M059J (cell line): Measurements from ENCODE around the gene NFIB. TPM values are rescaled to one million over a fixed set of nuclear protein-coding genes. Genes with fewer than 3 reads are reported as not detected.

Source experiments
- DNase-seq: peaks from one replicate; pipeline ENCODE4 v3.0.0-alpha.2; 2012; ENCODE audit warnings: low read depth
- total RNA-seq: library from RNA; depleted of rRNA; stranded (reverse); fragments of >200 nt; shearing (Covaris generic); gene quantifications from 2 replicates; pipeline ENCODE4 v1.2.3, GENCODE V29; 2014

The NFIB gene
- total RNA-seq, 1 experiment from 2014 or later = 4.1 TPM

GRCh38 chr9:14281136-14281795, 32.7 kb downstream of the NFIB start:
- DNase-seq = peak; percentile 37

GRCh38 chr9:14279671-14280070, 34.3 kb downstream of the NFIB start:
- peak; percentile 25 for DNase-seq

DNA sequence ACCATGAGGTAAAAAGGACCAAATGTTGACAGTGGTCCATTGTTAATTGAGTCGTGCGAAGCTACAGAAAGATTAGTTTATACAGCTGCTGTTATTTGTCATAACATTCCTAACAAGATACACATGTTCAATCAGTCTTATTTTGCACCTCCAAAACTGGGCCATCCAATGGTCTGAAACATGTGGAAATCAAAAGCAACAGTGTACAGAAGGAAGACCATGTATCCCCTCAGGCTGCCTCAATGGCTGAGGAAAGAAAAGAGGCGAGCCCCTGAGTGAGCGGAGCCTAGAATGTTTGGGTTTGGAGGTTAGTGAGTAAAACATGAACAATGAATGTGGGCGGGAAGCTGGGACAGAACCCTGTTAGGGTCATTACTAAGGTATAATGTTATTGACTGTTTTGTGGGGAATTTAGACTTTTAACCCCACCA, 35.6 kb downstream of the NFIB start:
- DNase-seq = peak; percentile 87

- DNase-seq = no peak
Measured at GRCh38 chr9:14277761-14278160, 36.2 kb downstream of the NFIB start.

DNA sequence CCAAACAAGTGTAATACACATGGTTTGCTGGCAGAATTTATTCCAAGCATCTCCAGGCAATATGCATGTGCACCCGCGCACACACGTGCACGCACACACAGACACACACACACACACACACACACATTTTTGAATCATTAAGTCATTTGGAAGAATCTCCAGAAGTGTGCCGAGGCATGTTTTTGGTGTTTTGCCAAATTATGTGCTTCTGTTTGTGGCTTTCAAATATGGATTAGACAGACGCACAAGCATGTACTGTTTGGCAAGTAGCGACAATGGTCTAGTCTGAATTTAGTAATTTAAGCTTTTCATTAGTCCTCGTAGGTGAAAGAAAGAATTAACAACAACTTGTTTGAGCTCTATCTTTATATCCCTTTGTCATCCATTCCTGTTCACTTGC, 36.7 kb downstream of the NFIB start:
- peak; percentile 65 for DNase-seq

GRCh38 chr9:14275331-14275730, 38.6 kb downstream of the NFIB start:
- DNase-seq = no peak

DNA sequence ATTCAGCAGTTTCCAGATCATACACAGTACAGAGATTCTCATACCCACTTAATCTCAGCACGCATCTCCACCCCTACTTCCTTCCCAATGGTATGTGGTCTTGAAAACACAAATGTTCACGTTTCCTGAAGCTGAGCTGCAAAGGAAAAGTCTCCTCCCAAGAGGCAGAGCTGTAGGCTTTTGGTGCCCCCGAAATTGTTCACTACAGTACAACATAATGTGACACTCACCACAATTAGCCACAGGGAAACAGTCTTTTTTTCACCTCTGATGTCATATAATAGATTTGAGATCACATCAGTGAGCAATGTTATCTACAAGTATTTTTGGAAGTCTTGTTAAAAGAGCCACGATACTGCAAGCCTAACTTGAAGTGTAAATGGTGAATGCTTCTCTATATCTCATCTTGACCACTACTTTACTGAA, 40.2 kb downstream of the NFIB start:
- no peak for DNase-seq

DNA sequence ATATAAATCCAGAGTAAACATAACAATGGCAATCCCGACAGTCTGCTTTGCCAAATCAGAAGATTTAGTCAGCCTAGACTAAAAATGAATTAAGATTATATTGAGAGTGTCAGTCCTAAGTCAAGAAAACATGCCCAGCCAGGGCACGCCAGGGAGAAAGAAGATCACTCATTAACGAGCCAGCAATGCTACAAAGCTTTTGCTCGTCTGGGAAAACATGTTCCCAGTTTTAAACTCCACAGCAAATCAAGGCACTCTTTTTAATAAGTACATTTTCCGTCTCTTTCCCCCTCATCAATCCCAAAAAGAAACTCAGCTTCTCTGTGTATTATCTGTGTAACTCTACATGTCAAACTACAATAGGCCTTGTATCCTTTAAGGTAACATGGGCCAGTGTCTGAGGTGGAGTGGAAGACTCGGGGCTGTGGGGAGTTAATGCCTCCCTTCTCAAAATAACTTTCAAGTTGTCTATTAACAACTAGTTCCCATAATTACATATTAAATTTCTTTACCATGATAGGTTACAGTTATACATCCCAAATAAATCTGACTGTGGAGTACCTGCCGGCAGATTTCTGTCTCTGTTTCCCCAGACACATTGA, 40.9 kb downstream of the NFIB start:
- no peak for DNase-seq

DNA sequence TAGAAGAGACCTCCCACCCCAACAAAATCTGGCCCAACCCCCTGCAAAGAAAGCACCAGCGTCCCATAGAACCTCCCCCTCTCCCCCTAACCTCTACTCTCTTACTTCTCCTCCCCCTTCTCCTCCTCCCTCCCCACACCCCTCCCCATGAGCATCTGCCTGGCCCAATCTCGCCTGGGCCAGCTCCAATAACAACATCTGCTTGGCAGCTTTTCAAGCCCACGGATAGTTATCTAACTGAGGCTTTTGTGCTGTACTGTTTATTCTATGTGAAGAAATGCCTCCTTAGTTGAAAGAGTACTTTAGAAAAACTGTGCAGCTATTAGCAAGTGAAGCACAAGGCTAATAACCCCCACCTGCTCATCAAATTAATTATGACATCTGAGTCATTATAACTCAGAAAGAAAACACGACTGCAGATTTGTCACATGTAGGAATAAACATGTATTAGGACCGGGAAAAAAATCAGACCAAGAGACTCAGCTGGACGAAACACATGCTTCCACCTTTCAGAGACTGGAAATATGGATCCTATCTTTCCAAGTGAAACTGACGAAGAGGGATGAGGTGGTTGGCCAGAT, 42.8 kb downstream of the NFIB start:
- peak; percentile 61 for DNase-seq

DNA sequence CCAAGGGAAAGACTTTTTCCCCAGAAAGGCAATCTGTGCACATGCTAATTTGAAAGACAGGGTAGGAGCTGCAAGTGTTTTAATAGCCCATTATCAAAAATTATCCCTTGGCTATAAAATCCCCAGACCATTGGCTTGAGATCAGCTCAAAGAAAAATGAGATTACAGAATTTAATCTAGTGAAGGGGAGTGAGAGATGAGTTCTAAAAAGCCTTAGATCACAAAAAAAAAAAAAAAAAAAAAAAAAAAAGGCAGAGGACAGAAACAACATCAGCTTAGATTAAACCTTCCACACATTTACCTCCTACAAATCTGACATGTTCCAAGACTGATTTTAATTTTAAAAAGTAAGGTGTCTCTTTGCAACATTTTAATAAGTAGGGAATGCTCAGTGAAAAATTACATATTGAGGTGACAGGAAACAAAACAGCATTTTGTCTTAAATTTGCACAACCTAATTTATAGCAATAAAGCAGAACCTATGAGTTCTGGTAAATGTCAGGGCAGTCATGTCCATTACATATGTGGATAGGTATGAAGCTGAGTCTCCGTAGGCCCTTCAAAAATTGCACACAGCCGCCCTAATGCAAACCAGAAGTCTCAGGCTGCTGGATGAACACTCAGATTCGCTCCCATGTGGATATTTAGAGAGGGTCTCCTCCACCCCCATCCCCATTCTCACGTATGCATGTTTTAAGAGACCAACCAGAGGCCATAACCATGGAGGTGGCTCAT, 43.4 kb downstream of the NFIB start:
- DNase-seq = no peak

GRCh38 chr9:14269916-14270315, 44.0 kb downstream of the NFIB start:
- no peak for DNase-seq

DNA sequence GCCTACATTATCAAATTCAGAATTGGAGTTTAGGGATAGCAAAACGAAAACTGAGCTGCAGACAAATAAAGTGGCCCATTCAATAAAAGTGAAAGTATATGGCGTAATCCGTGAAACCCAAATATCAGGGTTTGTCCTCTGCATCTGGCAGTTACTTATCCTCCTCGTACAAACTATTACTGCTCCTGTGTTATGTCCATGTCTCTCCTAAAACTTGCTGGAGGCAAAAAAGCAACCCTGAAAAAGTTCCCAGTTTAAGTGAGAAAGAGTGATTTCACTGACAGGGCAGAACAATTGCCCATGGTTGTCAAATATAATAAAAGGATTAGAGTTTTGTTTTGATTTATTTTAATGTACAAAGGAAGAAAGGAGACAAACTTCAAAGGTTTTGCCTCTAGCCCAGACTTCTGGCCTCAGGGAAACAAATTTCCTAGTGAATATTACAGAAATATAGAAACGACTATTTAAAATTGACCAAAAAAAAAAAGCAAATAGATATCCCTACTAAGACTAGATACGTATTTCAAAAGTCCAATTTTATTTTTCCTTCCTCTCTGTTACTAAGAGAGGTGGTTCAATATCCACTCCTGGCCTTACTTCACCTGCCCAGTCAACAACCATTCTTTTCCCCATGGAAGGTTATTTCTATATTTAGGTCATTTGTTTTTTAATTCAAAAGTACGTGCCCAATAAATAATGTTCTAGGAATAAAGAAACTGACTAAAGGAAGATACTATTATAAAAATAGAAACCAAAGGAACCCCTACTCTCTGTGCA, 50.0 kb downstream of the NFIB start:
- no peak for DNase-seq

GRCh38 chr9:14262827-14263226, 51.1 kb downstream of the NFIB start:
- DNase-seq = no peak

DNA sequence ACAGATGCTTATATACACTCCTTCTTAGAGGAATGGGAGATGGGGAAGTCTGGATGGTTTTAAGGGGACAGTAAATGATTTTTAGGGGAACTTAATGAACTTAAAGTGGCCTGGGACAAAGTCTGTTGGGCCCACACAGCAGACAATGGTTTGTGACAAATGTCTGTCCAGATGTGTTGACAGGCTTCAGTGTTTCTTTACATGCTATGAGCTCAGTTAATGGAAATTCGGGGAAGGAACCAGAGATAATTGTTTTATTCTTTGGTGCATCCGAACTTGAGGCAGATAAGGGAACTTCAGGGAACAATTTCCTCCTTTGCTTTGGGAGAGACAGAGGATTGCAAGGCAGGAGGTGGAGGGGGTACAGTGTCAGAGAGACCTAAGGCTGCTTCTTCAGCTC, 52.3 kb downstream of the NFIB start:
- DNase-seq = no peak

- DNase-seq = peak; percentile 33
Measured at GRCh38 chr9:14260101-14260500, 53.8 kb downstream of the NFIB start.

DNA sequence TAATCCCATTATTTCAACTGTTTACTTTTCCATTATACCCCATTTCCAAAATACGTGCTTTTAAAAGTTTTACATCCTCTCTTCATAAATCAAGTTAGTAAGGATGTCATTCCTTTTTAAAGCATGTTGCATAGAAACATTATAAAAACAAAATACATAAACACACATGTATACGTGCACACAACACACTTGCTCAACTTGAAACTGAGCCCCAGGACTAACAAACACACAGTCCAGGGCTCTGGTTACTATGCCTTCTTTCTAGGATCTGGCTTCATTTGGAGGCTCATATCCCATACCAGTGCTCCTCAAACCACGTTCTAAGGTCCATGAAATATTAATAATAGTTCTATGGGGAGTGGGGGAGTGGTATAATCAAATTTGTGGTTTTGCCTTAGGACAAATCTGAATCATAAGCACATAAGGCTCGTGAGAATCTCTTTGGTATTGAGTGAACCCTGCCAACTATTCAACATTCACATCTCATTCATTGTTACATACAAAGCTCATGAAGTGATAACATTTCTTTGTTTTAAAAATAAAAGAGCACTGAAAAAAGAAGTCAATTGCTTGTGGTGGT, 55.2 kb downstream of the NFIB start:
- peak; percentile 58 for DNase-seq

GRCh38 chr9:14258156-14258555, 55.8 kb downstream of the NFIB start:
- DNase-seq = no peak

GRCh38 chr9:14256588-14256987, 57.4 kb downstream of the NFIB start:
- no peak for DNase-seq

DNA sequence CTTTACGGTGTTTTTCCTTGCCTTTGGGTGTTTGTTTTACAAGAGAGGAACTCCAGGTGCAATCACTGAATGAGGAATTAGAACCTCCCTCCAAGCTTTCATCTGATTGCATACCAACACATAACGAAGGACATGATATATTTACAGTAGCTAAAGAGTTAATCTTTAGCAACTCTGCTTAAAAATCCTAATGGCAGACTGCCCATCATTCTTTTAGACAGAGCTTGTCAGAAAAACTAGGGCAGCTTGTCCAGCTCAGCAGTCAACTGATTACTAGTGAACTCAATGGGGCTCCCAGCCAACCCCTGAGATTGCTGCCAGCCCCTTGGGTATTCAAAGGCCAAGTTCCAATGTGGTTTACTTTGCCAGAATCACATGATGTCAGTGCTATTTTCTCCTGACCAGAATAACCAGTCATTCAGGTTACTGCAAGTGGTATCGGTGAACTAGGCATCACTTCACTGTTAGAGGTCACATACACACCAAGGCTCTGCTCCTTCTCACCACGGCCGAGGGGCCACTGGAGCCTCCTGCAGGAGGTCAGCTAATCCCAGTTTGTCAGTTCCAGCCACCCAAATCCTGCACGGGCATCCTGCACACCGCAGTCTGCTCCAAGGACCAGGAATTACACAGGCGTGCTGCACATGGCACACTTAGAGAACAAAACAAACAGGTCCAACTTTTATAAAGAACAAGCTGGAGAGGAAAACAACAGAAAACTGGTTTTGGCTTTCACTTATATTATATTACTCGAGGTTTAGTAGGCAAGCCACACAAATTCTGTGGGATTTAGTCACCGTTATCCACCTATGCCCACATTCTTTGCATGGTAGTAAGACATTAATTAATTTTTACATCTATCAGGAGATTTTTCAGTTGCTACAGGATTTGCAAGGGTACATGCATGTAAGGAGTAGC, 62.5 kb downstream of the NFIB start:
- peak; percentile 93 for DNase-seq

GRCh38 chr9:14250794-14251153, 63.2 kb downstream of the NFIB start:
- no peak for DNase-seq

DNA sequence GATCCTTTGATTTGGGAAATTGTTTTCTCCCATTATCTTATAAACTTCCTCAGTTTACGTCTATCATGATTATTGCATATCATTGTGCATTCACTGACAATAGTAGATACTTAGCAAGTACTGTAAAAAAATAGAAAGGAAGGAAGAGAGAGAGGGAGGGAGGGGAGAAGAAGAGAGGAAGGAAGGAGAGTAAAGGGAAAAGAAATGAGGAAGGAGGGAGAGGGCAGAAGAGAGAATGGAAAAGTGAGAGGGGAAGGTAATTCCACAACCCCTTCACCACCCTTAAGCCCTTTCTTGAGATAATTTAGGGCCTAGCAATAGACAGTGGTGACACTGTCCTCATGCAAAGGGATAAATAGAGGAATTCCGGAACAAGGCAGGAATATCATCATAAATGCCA, 64.4 kb downstream of the NFIB start:
- no peak for DNase-seq
